ENCODE measurements around the gene JMY.

GRCh38 chr5:79302454-79302853, 66.5 kb downstream of the JMY start:
- TF ChIP-seq SIN3A (IDR thresholded peaks at IDR 0.05; ENCODE audit: borderline replicate concordance, low read depth, low read length) (no peak), CTCF (IDR thresholded peaks at IDR 0.05) (no peak), ZBTB33 (IDR thresholded peaks at IDR 0.05; ENCODE audit: borderline replicate concordance, low read depth) (no peak), RAD21 (IDR thresholded peaks at IDR 0.05; ENCODE audit: low read length) (no peak), NFIC (IDR thresholded peaks at IDR 0.05; ENCODE audit: borderline replicate concordance) (no peak), EZH2phosphoT487 (IDR thresholded peaks at IDR 0.05; ENCODE audit: borderline replicate concordance, low read depth) (no peak)
